Measurements from ENCODE around the gene TENM4.

DNA sequence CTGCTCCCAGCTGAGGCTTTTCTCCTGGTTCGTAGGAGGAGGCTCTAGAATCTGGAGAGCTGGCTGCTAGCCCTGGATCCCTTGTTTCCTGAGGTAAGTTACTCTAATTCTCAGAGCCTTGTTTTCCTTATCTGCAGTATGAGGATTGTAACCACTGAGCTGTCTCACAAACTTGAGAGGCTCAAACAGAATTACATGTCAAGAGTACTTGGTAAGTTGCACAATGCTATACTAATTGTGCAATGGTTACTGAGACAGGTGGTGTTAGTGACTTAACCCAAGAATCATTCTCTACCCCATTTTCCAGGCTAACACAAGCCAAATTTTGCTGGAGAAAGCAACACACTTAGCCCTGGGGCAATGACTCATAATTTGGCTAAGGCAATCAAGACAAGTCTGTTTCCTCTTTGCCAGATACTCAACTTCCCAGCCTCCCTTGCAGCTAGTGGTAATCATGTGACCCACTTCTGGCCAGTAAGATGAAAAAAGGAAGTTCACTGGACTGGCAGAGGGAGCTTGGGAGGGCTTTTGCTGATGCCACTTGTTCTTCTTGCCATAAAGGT, 348.0 kb downstream of the TENM4 start:
- TF ChIP-seq POLR2A (IDR thresholded peaks at IDR 0.05), result no peak
- TF ChIP-seq, protein P1, sequence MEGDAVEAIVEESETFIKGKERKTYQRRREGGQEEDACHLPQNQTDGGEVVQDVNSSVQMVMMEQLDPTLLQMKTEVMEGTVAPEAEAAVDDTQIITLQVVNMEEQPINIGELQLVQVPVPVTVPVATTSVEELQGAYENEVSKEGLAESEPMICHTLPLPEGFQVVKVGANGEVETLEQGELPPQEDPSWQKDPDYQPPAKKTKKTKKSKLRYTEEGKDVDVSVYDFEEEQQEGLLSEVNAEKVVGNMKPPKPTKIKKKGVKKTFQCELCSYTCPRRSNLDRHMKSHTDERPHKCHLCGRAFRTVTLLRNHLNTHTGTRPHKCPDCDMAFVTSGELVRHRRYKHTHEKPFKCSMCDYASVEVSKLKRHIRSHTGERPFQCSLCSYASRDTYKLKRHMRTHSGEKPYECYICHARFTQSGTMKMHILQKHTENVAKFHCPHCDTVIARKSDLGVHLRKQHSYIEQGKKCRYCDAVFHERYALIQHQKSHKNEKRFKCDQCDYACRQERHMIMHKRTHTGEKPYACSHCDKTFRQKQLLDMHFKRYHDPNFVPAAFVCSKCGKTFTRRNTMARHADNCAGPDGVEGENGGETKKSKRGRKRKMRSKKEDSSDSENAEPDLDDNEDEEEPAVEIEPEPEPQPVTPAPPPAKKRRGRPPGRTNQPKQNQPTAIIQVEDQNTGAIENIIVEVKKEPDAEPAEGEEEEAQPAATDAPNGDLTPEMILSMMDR (IDR thresholded peaks at IDR 0.05), result no peak
